Epithelial cell of proximal tubule (primary cell): ENCODE results near the gene B3GLCT. TPM values are rescaled to one million over a fixed set of nuclear protein-coding genes. Genes with fewer than 3 reads are reported as not detected.

ENCODE experiments used
- DNase-seq: peaks from one replicate; pipeline ENCODE4 v3.0.0-alpha.2; 2011; ENCODE audit warnings: low read depth
- H3K4me3 ChIP-seq: 2 replicates; pipeline ENCODE4 v1.5.1; 2011; ENCODE audit warnings: low read depth, mild to moderate bottlenecking, low read length
- CTCF ChIP-seq: conservative IDR thresholded peaks from 2 replicates; pipeline ENCODE4 v1.5.1; 2012; ENCODE audit warnings: low read depth, mild to moderate bottlenecking, low read length
- total RNA-seq: library from RNA; depleted of rRNA; stranded (reverse); fragments of >200 nt; gene quantifications from 2 replicates; pipeline ENCODE4 v1.2.3, GENCODE V29; 2015

Gene B3GLCT
- total RNA-seq, 1 donor from 2014 or later, result 5.8 TPM

GRCh38 chr13:31369213-31369612 is 169.4 kb downstream of the B3GLCT start:
- DNase-seq, result no peak
- no peak for TF ChIP-seq CTCF
- no peak overlapping the region for H3K4me3 ChIP-seq

GRCh38 chr13:31372454-31372853 is 172.7 kb downstream of the B3GLCT start:
- no peak for TF ChIP-seq CTCF
- no peak overlapping the region for H3K4me3 ChIP-seq
- no peak for DNase-seq

- no peak overlapping the region for H3K4me3 ChIP-seq
- TF ChIP-seq CTCF, result no peak
- no peak for DNase-seq
These were observed 174.9 kb downstream of the B3GLCT start for GRCh38 chr13:31374682-31375081.

DNA sequence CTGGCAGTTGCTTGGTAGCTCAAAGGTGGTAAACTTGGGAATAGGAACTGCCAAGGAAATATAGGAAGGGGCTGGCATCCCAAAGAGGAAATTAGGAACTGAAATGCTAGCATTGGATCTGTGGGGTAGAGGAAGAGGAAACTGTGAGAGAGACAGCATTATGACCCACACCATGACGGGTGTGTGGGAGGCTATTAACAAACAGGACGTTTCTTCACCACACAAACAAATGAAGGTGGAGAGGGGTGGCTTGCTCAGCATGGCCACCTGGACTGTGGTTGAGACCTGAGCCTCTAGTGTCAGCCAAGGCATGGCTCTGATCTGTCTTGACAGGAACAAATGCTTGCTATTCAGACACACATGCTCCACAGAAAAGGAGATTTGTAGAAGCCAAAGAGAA is 178.2 kb downstream of the B3GLCT start:
- H3K4me3 ChIP-seq, result no peak overlapping the region
- DNase-seq, result no peak
- TF ChIP-seq CTCF, result no peak

- H3K4me3 ChIP-seq, result no peak overlapping the region
- no peak for DNase-seq
- TF ChIP-seq CTCF, result no peak
These were observed 180.9 kb downstream of the B3GLCT start for GRCh38 chr13:31380715-31381114.

Other genes with a start within 250 kb of the B3GLCT start
- 50.9 and 68.9 TPM in 2 replicates for gene HSPH1, start 38.1 kb upstream of the B3GLCT start, total RNA-seq